Stimulated activated effector memory CD8-positive, alpha-beta T cell treated with anti-CD3 and anti-CD28 coated beads, Interleukin-12 subunit alpha, Interleukin-12 subunit beta, amount 100 ng/mL, for 72 hours (primary cell): ENCODE results near the gene NT5C3B.
"Not testable (repeated sequence)": the region's sequence is repeated elsewhere in the genome, so short reads cannot be mapped to it uniquely, and the experiment has no call there.

Source experiments
- ATAC-seq: fragments of 150-1000 bp; cut with Tn5 transposase; 2 replicates; pipeline ENCODE4 v1.10.0; 2021
- DNase-seq, 2 donors: peaks; one replicate each; pipeline ENCODE4 v3.0.0; 2021 to 2022; ENCODE audit warnings: low spot score in 2 of 2
- H3K27ac Mint-ChIP-seq: one replicate; pipeline ENCODE4 v1.8.0; 2022; ENCODE audit warnings: mild to moderate bottlenecking, mixed read lengths
- H3K36me3 Mint-ChIP-seq: one replicate; pipeline ENCODE4 v1.8.0; 2022; ENCODE audit warnings: mild to moderate bottlenecking, mixed read lengths
- H3K4me1 Mint-ChIP-seq: one replicate; pipeline ENCODE4 v1.8.0; 2022; ENCODE audit warnings: mixed read lengths
- H3K4me3 Mint-ChIP-seq: one replicate; pipeline ENCODE4 v1.8.0; 2022; ENCODE audit warnings: mild to moderate bottlenecking, mixed read lengths
- H3K9me3 Mint-ChIP-seq: one replicate; pipeline ENCODE4 v1.8.0; 2022; ENCODE audit warnings: mixed read lengths

The NT5C3B gene

DNA sequence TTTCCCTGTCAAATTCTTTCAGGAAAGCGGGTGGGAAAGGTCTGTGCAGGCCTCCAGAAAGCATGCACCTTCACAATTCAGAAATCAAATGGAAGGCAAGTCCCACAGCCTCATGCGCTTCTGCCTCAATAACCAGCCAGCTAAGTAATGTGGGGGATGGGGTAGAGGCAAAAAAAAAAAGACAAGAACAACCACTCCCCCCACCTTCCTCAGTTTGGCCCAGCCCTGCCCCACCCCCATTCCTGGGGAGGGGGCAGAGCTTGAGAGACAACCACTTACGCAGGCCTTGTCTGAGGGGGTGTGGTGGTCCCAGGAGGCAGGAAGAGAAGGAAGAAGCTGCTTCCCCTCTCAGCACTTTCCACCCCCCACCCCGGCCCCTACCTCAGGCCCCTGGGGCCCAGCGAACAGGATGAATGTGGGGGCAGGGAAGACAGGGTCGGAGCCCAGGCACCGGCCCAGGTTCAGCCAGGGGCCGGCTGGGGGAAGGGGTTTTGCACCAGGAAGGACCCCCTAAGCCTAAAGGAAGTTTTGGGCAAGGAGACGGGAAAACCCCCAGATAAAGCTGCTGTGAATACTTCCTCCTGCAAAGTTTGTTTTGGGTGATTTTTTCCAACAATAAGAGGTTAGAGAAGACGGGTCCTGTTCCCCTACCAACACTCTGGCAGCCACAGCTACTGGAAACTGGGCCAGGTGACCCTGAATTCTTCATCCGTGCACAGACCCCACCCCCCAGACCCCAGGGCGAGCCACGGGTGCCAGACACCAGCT, 50.8 kb downstream of the NT5C3B start:
- no peak for ATAC-seq
- H3K27ac Mint-ChIP-seq: no peak overlapping the region

GRCh38 chr17:41784207-41784744, 51.8 kb downstream of the NT5C3B start:
- DNase-seq: no peak
- Mint-ChIP-seq H3K4me3 (no peak overlapping the region), H3K4me1 (peaks cover 38% of the 10 kb centered on the region), H3K9me3 (no peaks in the 10 kb centered on the region), H3K36me3 (no peaks in the 10 kb centered on the region), H3K27ac (no peak overlapping the region)
- ATAC-seq: no peak

More for the DNA sequence above, 50.8 kb downstream of the NT5C3B start:
- Mint-ChIP-seq H3K4me3 (peak overlapping the region; percentile 39), H3K4me1 (peaks cover 39% of the 10 kb centered on the region), H3K9me3 (no peaks in the 10 kb centered on the region), H3K36me3 (no peaks in the 10 kb centered on the region)
- DNase-seq: no peak

DNA sequence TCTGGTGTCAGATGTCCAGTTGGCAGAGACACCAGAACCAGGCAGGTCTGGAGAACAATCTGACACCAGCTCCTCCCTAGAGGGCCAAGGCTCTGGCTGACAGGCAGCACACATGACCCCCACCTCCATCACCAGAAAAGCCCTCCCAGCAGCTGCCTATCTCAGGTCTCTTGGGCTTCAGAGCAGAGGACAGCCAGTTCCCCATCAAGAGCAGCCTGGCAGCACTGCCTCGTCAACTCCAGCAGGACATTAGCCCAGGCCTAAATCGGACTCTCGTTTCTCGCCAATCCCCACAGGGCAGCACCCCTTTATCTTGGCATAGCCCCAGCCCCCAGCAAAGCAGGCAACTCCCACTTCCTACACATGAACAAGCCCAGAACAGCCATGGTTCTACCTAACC, 53.9 kb downstream of the NT5C3B start:
- Mint-ChIP-seq H3K4me1 (peaks cover 24% of the 10 kb centered on the region), H3K4me3 (no peak overlapping the region), H3K9me3 (no peaks in the 10 kb centered on the region), H3K36me3 (no peaks in the 10 kb centered on the region), H3K27ac (peak overlapping the region; percentile 63)
- no peak for ATAC-seq
- DNase-seq: no peak

GRCh38 chr17:41781404-41782110, 54.5 kb downstream of the NT5C3B start:
- H3K9me3 Mint-ChIP-seq: no peaks in the 10 kb centered on the region
- H3K27ac Mint-ChIP-seq: peak overlapping the region; percentile 63
- no peak for DNase-seq

DNA sequence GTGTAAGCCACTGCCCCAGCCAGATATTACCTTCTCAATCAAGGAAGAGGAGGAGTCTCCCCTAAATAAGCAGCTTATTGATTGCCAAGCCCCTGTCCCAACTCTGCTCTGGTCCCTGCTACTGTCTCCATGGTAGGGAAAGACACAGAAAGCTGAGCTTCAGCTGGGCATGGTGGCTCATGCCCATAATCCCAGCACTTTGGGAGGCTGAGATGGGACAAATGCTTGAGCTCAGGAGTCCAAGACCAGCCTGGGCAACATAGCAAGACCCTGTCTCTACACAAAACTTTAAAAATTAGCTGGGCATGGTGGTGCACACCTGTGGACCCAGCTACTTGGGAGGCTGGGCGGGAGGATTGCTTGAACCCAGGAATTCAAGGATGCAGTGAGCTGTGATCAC, 56.1 kb downstream of the NT5C3B start:
- H3K36me3 Mint-ChIP-seq: no peaks in the 10 kb centered on the region
- peaks cover 15% of the 10 kb centered on the region for H3K4me1 Mint-ChIP-seq
- no peak overlapping the region for H3K4me3 Mint-ChIP-seq
- H3K9me3 Mint-ChIP-seq: no peaks in the 10 kb centered on the region
- DNase-seq (no peak), ATAC-seq (no peak)
- H3K27ac Mint-ChIP-seq: no peak overlapping the region

More at GRCh38 chr17:41781404-41782110, 54.5 kb downstream of the NT5C3B start:
- Mint-ChIP-seq H3K4me1 (peaks cover 24% of the 10 kb centered on the region), H3K36me3 (no peaks in the 10 kb centered on the region), H3K4me3 (no peak overlapping the region)
- ATAC-seq: no peak

- no peak for DNase-seq
- H3K4me3 Mint-ChIP-seq: no peak overlapping the region
Observed at GRCh38 chr17:41777574-41778188, 58.4 kb downstream of the NT5C3B start.

GRCh38 chr17:41777157-41777573, 58.9 kb downstream of the NT5C3B start:
- no peak overlapping the region for H3K4me3 Mint-ChIP-seq
- no peaks in the 10 kb centered on the region for H3K9me3 Mint-ChIP-seq
- no peak overlapping the region for H3K27ac Mint-ChIP-seq
- ATAC-seq (peak; percentile 20), DNase-seq (no peak)
- peaks cover 7% of the 10 kb centered on the region for H3K4me1 Mint-ChIP-seq
- H3K36me3 Mint-ChIP-seq: no peaks in the 10 kb centered on the region

More at GRCh38 chr17:41777574-41778188, 58.4 kb downstream of the NT5C3B start:
- Mint-ChIP-seq H3K36me3 (no peaks in the 10 kb centered on the region), H3K4me1 (peaks cover 7% of the 10 kb centered on the region), H3K9me3 (no peaks in the 10 kb centered on the region), H3K27ac (no peak overlapping the region)
- no peak for ATAC-seq

DNA sequence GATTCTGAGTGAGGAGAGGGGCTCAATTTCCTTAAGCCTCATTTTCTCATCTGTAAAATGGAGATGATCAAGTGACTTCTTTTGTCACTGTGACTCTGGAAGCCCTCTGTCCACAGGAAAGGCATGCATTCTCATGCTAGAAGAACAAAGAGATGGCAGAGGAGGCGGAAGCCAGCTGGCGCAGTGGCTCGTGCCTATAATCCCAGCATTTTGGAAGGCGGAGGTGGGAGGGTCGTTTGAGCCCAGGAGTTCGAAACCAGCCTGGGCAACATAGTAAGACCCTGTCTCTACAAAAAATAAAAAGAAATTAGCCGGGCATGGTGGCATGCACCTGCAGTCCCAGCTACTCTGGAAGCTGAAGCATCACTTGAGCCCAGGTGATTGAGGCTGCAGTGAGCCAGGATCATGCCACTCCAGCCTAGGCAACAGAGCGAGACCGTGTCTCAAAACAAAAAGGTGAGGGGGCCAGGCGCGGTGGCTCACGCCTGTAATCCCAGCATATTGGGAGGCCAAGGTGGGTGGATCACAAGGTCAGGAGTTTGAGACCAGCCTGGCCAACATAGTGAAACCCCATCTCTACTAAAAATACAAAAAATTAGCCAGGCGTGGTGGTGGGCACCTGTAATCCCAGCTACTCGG, 59.7 kb downstream of the NT5C3B start:
- not testable (repeated sequence) for DNase-seq, H3K9me3 Mint-ChIP-seq, H3K36me3 Mint-ChIP-seq, H3K4me3 Mint-ChIP-seq, H3K4me1 Mint-ChIP-seq, H3K27ac Mint-ChIP-seq, ATAC-seq

DNA sequence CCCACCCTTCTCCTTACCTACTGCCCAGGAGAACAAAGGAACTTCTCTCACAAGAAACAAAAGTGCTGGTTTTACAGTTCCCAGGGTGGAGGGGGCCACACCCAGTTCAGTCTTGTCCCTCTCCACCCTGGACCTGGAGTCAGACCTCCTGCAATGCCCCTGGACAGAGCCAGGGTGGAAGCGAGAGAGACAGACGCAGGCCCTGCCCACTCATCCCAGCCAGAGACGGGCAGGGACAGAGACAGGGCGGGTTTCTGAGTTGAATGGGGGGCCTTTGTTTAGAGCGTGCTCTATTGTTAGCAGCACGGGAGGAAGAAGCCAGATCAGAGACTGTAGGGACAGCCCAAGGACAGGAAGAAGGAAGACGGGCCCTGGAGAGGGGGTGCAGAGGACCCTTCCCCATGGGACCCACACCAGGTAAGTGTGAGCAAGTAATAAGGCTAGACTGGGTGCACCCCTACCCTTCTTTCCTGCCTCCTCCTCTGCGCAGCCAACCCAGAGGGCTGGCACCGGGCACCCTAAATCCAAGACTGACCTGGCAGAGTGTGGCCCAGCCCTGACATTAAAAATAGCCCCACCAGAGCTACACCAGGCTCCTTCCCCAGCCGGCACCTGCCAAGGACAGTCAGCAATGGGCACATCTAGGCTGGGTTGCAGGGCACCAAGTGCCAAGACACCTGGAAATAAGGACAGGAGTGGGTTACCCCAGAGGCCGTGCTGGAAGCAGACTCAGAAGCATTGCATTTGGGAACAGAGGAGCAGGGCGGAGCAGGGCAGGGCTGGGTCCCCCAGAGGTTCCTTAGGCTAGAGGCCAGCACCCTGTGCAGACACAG, 60.4 kb downstream of the NT5C3B start:
- Mint-ChIP-seq H3K9me3 (no peaks in the 10 kb centered on the region), H3K4me3 (no peak overlapping the region), H3K36me3 (no peaks in the 10 kb centered on the region), H3K4me1 (peaks cover 5% of the 10 kb centered on the region), H3K27ac (no peak overlapping the region)
- ATAC-seq (no peak), DNase-seq (no peak)
